Neural crest cell (in vitro differentiated cells): ENCODE results near the gene ZMYM3. TPM values are rescaled to one million over a fixed set of nuclear protein-coding genes. Genes with fewer than 3 reads are reported as not detected.

Experiments used
- DNase-seq: peaks from one replicate; pipeline ENCODE4 v3.0.0; 2021; ENCODE audit warnings: low read depth, mixed read lengths, low spot score
- H3K27ac Mint-ChIP-seq: one replicate; pipeline ENCODE4 v1.8.0; 2021; ENCODE audit warnings: mild to moderate bottlenecking, mixed read lengths; ENCODE audit not compliant: unreplicated experiment
- H3K27me3 Mint-ChIP-seq: 2 replicates; pipeline ENCODE4 v1.8.0; 2021; ENCODE audit warnings: low read depth, mild to moderate bottlenecking, mixed read lengths
- H3K36me3 Mint-ChIP-seq: 2 replicates; pipeline ENCODE4 v1.8.0; 2021; ENCODE audit warnings: low read depth, mild to moderate bottlenecking, mixed read lengths
- H3K4me1 Mint-ChIP-seq: 2 replicates; pipeline ENCODE4 v1.8.0; 2021; ENCODE audit warnings: mixed read lengths
- H3K4me3 Mint-ChIP-seq: one replicate; pipeline ENCODE4 v1.8.0; 2021; ENCODE audit warnings: mild to moderate bottlenecking, mixed read lengths
- H3K9me3 Mint-ChIP-seq: 2 replicates; pipeline ENCODE4 v1.8.0; 2021; ENCODE audit warnings: mixed read lengths
- total RNA-seq: library from RNA; stranded (reverse); gene quantifications from 2 replicates; pipeline ENCODE4 v1.2.1, GENCODE V29; 2021
- TF ChIP-seq, protein P1 (sequence below): fragments of 200-600 bp; sonication (generic); conservative IDR thresholded peaks from 2 replicates; pipeline ENCODE4 v1.5.0; 2021; ENCODE audit warnings: antibody characterized with exemption, mild to moderate bottlenecking

The ZMYM3 gene
- total RNA-seq, 1 donor from 2014 or later, result 85.2 TPM

DNA sequence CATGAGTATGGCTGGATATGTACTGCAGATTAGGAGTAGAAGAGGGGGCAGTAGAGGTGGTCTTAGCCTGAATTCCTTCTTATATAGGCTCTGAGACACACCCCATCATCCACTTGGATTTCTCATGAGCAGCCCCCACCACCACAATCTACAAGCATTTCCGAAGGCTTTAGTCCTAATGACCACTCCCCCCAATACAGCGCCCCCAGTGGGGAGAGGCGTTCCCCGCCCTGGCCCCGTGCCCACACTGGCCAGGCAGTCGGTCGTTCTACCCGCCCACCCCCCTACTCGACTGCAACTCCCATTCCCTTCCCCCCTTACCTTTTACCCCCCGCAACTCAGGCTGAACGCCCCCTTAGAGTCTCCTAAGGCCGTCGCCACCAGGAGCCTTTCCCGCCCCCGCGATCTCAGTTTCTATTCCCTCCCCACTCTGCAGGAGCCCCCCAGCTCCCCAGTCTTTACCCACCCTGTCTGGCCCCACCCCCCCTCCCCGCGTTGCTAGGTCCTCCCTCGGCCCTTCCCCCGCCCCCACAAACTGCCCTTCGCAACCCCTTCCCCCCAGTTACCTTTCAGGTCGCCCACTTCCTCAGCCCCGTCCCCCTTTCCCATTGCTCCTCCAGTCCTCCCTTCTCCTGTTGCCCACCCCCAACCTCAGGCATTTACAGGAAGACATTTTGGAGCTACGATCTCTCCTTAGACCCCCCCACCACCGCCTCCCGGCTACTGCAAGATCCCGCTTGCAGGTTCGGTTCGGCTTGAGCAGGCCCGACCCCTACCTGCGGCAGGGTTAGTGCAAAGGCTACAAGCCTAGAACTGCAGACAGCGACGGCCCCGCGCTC, 468 bp downstream of the ZMYM3 start:
- Mint-ChIP-seq H3K27me3 (no peaks in the 10 kb centered on the region), H3K27ac (peak overlapping the region; percentile 92), H3K4me3 (peak overlapping the region; percentile 98), H3K4me1 (peaks cover 29% of the 10 kb centered on the region), H3K36me3 (peaks cover 10% of the 10 kb centered on the region), H3K9me3 (no peaks in the 10 kb centered on the region)
- TF ChIP-seq, protein P1, sequence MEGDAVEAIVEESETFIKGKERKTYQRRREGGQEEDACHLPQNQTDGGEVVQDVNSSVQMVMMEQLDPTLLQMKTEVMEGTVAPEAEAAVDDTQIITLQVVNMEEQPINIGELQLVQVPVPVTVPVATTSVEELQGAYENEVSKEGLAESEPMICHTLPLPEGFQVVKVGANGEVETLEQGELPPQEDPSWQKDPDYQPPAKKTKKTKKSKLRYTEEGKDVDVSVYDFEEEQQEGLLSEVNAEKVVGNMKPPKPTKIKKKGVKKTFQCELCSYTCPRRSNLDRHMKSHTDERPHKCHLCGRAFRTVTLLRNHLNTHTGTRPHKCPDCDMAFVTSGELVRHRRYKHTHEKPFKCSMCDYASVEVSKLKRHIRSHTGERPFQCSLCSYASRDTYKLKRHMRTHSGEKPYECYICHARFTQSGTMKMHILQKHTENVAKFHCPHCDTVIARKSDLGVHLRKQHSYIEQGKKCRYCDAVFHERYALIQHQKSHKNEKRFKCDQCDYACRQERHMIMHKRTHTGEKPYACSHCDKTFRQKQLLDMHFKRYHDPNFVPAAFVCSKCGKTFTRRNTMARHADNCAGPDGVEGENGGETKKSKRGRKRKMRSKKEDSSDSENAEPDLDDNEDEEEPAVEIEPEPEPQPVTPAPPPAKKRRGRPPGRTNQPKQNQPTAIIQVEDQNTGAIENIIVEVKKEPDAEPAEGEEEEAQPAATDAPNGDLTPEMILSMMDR, result peak; percentile 58
- DNase-seq, result peak; percentile 37

DNA sequence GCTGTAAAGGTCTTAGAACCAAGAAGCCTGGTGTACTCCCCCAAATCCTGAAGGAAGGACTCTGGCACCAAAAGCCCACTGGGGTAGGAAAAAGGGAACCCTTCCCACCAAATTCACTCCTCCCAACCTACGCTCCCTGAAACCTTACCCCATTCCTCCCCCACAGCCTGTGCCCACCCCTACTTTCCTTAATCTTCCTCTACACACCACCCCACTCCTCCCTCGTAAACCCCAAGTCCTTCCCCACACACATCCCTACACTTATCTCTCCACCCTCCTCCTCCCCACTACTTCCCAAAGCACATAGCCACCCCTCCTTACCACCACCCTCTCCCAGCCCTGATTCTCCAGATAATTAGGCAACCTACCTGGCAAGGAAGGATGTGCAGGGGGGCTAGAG, 1.7 kb downstream of the ZMYM3 start:
- Mint-ChIP-seq H3K4me1 (peaks cover 29% of the 10 kb centered on the region), H3K27ac (peak overlapping the region; percentile 27), H3K36me3 (peaks cover 13% of the 10 kb centered on the region)

DNA sequence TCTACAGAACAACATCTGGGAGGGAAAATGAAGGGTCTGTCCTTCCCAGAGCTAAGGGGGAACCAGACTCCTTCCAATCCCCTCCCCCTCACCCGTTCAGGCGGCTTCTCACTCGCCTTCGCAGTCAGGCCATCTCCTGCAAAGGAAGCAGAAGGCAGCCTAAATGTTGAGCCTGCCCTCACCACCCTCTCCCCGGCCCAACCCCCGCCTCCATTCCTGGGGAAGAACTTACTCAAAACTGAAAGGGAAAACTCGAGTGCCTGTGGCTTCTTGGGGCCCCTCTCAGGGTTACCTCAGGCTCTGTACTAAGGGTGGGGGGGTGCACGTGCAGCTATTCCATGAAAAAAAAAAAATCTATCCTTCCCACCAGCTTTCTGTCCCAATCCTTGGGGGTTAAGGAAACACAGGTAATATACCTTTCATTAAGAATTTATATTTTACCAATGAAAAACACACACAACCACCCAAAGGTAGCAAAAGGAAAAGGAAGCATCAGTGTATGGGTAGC, 2.4 kb downstream of the ZMYM3 start:
- TF ChIP-seq, protein P1, result no peak
- no peak for DNase-seq
- Mint-ChIP-seq H3K9me3 (no peaks in the 10 kb centered on the region), H3K4me3 (peak overlapping the region; percentile 86), H3K27ac (no peak overlapping the region), H3K4me1 (peaks cover 29% of the 10 kb centered on the region), H3K27me3 (no peaks in the 10 kb centered on the region), H3K36me3 (peaks cover 13% of the 10 kb centered on the region)

More for the DNA sequence above, 1.7 kb downstream of the ZMYM3 start:
- Mint-ChIP-seq H3K9me3 (no peaks in the 10 kb centered on the region), H3K4me3 (peak overlapping the region; percentile 86), H3K27me3 (no peaks in the 10 kb centered on the region)
- TF ChIP-seq, protein P1, result no peak
- DNase-seq, result no peak

DNA sequence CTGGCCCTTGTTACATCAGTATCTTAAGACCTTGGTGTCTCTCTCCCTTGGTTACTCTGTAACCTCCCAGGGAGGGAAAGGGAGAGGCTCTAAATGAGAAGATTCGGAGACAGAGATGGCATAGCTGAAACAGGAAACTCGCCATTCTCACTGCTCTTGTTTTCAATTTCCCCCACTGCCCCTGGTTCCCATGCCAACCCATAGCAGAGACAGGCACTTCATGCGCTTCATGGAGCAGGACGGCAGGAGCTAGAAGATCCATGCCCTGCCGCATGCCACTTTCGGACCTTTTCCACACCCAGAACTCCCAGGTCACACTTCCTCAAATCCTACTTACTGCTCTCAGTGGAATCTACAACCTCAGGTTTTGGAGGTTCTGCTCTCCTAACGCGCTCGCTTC, 3.1 kb downstream of the ZMYM3 start:
- DNase-seq, result no peak
- TF ChIP-seq, protein P1, result no peak
- no peaks in the 10 kb centered on the region for H3K9me3 Mint-ChIP-seq
- peak overlapping the region; percentile 84 for H3K27ac Mint-ChIP-seq
- peaks cover 27% of the 10 kb centered on the region for H3K4me1 Mint-ChIP-seq
- peak overlapping the region; percentile 27 for H3K4me3 Mint-ChIP-seq
- H3K27me3 Mint-ChIP-seq, result no peaks in the 10 kb centered on the region
- H3K36me3 Mint-ChIP-seq, result peaks cover 13% of the 10 kb centered on the region

DNA sequence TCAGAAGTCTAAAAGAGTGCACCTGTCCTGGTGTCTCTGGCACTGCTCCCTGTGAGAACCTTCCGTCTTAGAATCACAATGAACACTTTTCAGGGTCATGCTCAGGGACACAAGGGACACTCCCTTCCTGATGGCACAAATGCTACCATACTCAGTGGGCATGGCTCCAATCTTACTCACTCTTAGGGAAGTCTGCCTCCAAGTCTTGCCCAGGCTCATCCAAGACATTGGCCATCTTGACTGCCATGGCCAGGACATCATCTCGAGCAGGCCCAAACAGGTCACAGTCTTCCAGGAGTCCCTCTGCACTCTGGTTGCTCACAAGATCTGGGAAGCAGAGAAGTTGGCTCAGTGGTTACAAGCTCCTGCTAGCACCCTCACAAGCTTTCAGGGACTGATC, 8.8 kb downstream of the ZMYM3 start:
- Mint-ChIP-seq H3K4me1 (no peaks in the 10 kb centered on the region), H3K27ac (no peak overlapping the region), H3K36me3 (peaks cover 35% of the 10 kb centered on the region), H3K27me3 (no peaks in the 10 kb centered on the region), H3K4me3 (no peak overlapping the region), H3K9me3 (no peaks in the 10 kb centered on the region)
- TF ChIP-seq, protein P1, result no peak
- no peak for DNase-seq
